ENCODE data around the gene MTERF4.

MTERF4 gene

GRCh38 chr2:241103176-241103595, 1.1 kb upstream of the MTERF4 start:
- Histone ChIP-seq H3K4me3 (ENCODE audit: low read length) (peak overlapping the region; percentile 69), H3K27ac (ENCODE audit: low read length) (no peak overlapping the region; the same call in 1 of the 2 replicates), H3F3A (ENCODE audit: insufficient read depth, low read length) (0 out of 2 replicates have a peak, but pooled peaks cover 3% of the 10 kb centered on the region), H3K4me2 (ENCODE audit: low read depth, low read length) (peak overlapping the region; percentile 96), H3K9me2 (replicated peaks; ENCODE audit: insufficient read depth, low read length) (no peaks in the 10 kb centered on the region), H3K4me1 (ENCODE audit: low read length) (peaks cover 13% of the 10 kb centered on the region; the same call in 1 of the 2 replicates), H3K27me3 (replicated peaks; ENCODE audit: insufficient read depth, low read length) (no peaks in the 10 kb centered on the region), H2AFZ (ENCODE audit: low read length) (peak overlapping the region; percentile 82), H4K20me1 (ENCODE audit: insufficient read depth, low read length) (no peaks in the 10 kb centered on the region), H3K36me3 (replicated peaks; ENCODE audit: insufficient read depth, low read length) (no peaks in the 10 kb centered on the region), H3K9me3 (replicated peaks; ENCODE audit: insufficient read depth, low read length) (no peaks in the 10 kb centered on the region), H3K79me2 (ENCODE audit: low read length) (peaks cover 45% of the 10 kb centered on the region), H3K9ac (ENCODE audit: low read length) (peak overlapping the region; percentile 65)
- DNase-seq, result no peak
- no peak for TF ChIP-seq EZH2 (optimal IDR thresholded peaks at IDR 0.05; ENCODE audit: low read depth, low read length)
- no peak for TF ChIP-seq EZH2phosphoT487 (IDR thresholded peaks at IDR 0.05; ENCODE audit: low read length)
- no peak for TF ChIP-seq CTCF (IDR thresholded peaks at IDR 0.05; ENCODE audit: low read length)

GRCh38 chr2:241099246-241099645, 2.8 kb downstream of the MTERF4 start:
- Histone ChIP-seq H3K9me2 (replicated peaks; ENCODE audit: insufficient read depth, low read length) (no peaks in the 10 kb centered on the region), H3K9me3 (replicated peaks; ENCODE audit: insufficient read depth, low read length) (no peaks in the 10 kb centered on the region), H4K20me1 (ENCODE audit: insufficient read depth, low read length) (no peaks in the 10 kb centered on the region), H2AFZ (ENCODE audit: low read length) (no peak overlapping the region), H3K4me2 (ENCODE audit: low read depth, low read length) (no peak overlapping the region), H3K9ac (ENCODE audit: low read length) (no peak overlapping the region), H3K4me1 (ENCODE audit: low read length) (peaks cover 16% of the 10 kb centered on the region; the same call in 1 of the 2 replicates), H3K27ac (ENCODE audit: low read length) (no peak overlapping the region), H3K79me2 (ENCODE audit: low read length) (peaks cover 53% of the 10 kb centered on the region), H3K4me3 (ENCODE audit: low read length) (no peak overlapping the region), H3F3A (ENCODE audit: insufficient read depth, low read length) (0 out of 2 replicates have a peak, but pooled peaks cover 3% of the 10 kb centered on the region), H3K27me3 (replicated peaks; ENCODE audit: insufficient read depth, low read length) (no peaks in the 10 kb centered on the region), H3K36me3 (replicated peaks; ENCODE audit: insufficient read depth, low read length) (0 out of 2 replicates have a peak, but pooled peaks cover 6% of the 10 kb centered on the region)
- TF ChIP-seq EZH2phosphoT487 (IDR thresholded peaks at IDR 0.05; ENCODE audit: low read length) (no peak), CTCF (IDR thresholded peaks at IDR 0.05; ENCODE audit: low read length) (no peak), EZH2 (optimal IDR thresholded peaks at IDR 0.05; ENCODE audit: low read depth, low read length) (no peak)
- no peak for DNase-seq

GRCh38 chr2:241096979-241097378, 5.1 kb downstream of the MTERF4 start:
- Histone ChIP-seq H3K36me3 (replicated peaks; ENCODE audit: insufficient read depth, low read length) (0 out of 2 replicates have a peak, but pooled peaks cover 6% of the 10 kb centered on the region), H3F3A (ENCODE audit: insufficient read depth, low read length) (no peaks in the 10 kb centered on the region), H3K9ac (ENCODE audit: low read length) (no peak overlapping the region), H3K9me2 (replicated peaks; ENCODE audit: insufficient read depth, low read length) (no peaks in the 10 kb centered on the region), H2AFZ (ENCODE audit: low read length) (no peak overlapping the region), H3K4me3 (ENCODE audit: low read length) (no peak overlapping the region), H3K27me3 (replicated peaks; ENCODE audit: insufficient read depth, low read length) (no peaks in the 10 kb centered on the region), H3K9me3 (replicated peaks; ENCODE audit: insufficient read depth, low read length) (no peaks in the 10 kb centered on the region), H3K27ac (ENCODE audit: low read length) (no peak overlapping the region), H3K4me1 (ENCODE audit: low read length) (peaks cover 16% of the 10 kb centered on the region; the same call in 1 of the 2 replicates), H3K79me2 (ENCODE audit: low read length) (peaks cover 42% of the 10 kb centered on the region), H4K20me1 (ENCODE audit: insufficient read depth, low read length) (no peaks in the 10 kb centered on the region), H3K4me2 (ENCODE audit: low read depth, low read length) (no peak overlapping the region)
- DNase-seq, result no peak
- no peak for TF ChIP-seq EZH2phosphoT487 (IDR thresholded peaks at IDR 0.05; ENCODE audit: low read length)
- no peak for TF ChIP-seq EZH2 (optimal IDR thresholded peaks at IDR 0.05; ENCODE audit: low read depth, low read length)
- no peak for TF ChIP-seq CTCF (IDR thresholded peaks at IDR 0.05; ENCODE audit: low read length)

Data from MM.1S (cell line).